PFSK-1 (cell line): Measurements from ENCODE around the gene MAST3.

ENCODE experiments used
- POLR2AphosphoS5 ChIP-seq: IDR thresholded peaks from 2 replicates; pipeline ENCODE4 v1.6.1; 2012; ENCODE audit warnings: low read depth, mild to moderate bottlenecking, control low read depth, low read length, moderate library complexity
- SIN3A ChIP-seq: IDR thresholded peaks from 2 replicates; pipeline ENCODE4 v1.6.1; 2012; ENCODE audit warnings: mild to moderate bottlenecking, low read length, moderate library complexity, borderline replicate concordance; ENCODE audit not compliant: insufficient read depth
- TAF1 ChIP-seq: IDR thresholded peaks from 2 replicates; pipeline ENCODE4 v1.6.1; 2012; ENCODE audit warnings: low read length, control low read depth, borderline replicate concordance; ENCODE audit not compliant: insufficient read depth
- TF ChIP-seq, protein P1 (sequence below), 2 experiments: IDR thresholded peaks; 2 replicates each; pipeline versions ENCODE4 v1.6.1 to v1.8.0; 2011 to 2012; ENCODE audit warnings: low read depth in 2 of 2, low read length in 2 of 2, control low read depth in 1 of 2, inconsistent platforms in 1 of 2, mild to moderate bottlenecking in 1 of 2, moderate library complexity in 1 of 2; ENCODE audit not compliant: insufficient read depth in 1 of 2

DNA sequence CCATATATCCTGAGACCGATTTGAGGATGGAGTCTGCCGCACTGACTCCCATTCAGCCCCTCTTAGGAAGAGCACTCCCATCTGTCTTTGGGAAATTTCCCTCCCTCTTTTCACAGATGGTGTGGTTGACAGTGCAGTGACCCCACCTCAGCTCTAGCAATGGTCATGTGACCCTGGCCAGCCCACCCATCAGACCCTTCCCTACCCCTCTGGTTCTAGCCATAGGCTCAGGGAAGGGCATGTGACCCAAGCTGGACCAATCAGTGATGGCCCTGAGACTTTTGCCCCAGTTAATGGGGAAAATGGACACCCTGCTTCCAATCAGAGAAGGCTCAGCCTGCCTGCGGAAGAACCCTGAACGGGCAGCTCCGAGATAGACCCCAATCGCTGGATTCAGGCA, 37.1 kb upstream of the MAST3 start:
- TF ChIP-seq SIN3A (no peak), POLR2AphosphoS5 (no peak), TAF1 (no peak)
- TF ChIP-seq, protein P1, sequence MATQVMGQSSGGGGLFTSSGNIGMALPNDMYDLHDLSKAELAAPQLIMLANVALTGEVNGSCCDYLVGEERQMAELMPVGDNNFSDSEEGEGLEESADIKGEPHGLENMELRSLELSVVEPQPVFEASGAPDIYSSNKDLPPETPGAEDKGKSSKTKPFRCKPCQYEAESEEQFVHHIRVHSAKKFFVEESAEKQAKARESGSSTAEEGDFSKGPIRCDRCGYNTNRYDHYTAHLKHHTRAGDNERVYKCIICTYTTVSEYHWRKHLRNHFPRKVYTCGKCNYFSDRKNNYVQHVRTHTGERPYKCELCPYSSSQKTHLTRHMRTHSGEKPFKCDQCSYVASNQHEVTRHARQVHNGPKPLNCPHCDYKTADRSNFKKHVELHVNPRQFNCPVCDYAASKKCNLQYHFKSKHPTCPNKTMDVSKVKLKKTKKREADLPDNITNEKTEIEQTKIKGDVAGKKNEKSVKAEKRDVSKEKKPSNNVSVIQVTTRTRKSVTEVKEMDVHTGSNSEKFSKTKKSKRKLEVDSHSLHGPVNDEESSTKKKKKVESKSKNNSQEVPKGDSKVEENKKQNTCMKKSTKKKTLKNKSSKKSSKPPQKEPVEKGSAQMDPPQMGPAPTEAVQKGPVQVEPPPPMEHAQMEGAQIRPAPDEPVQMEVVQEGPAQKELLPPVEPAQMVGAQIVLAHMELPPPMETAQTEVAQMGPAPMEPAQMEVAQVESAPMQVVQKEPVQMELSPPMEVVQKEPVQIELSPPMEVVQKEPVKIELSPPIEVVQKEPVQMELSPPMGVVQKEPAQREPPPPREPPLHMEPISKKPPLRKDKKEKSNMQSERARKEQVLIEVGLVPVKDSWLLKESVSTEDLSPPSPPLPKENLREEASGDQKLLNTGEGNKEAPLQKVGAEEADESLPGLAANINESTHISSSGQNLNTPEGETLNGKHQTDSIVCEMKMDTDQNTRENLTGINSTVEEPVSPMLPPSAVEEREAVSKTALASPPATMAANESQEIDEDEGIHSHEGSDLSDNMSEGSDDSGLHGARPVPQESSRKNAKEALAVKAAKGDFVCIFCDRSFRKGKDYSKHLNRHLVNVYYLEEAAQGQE (IDR thresholded peaks at IDR 0.05; ENCODE audit: insufficient read depth in 1 of 2, low read depth in 2 of 2, low read length in 2 of 2): no peak
